Measurements from ENCODE around the gene STAT2. TPM values are rescaled to one million over a fixed set of nuclear protein-coding genes. Genes with fewer than 3 reads are reported as not detected.
A peak's percentile ranks its signal among the peaks of the same experiment; 100 is the strongest.
"Not testable (repeated sequence)": the region's sequence is repeated elsewhere in the genome, so short reads cannot be mapped to it uniquely, and the experiment has no call there.

The STAT2 gene
- total RNA-seq, 1 experiment from 2014 or later: 76.6 TPM

DNA sequence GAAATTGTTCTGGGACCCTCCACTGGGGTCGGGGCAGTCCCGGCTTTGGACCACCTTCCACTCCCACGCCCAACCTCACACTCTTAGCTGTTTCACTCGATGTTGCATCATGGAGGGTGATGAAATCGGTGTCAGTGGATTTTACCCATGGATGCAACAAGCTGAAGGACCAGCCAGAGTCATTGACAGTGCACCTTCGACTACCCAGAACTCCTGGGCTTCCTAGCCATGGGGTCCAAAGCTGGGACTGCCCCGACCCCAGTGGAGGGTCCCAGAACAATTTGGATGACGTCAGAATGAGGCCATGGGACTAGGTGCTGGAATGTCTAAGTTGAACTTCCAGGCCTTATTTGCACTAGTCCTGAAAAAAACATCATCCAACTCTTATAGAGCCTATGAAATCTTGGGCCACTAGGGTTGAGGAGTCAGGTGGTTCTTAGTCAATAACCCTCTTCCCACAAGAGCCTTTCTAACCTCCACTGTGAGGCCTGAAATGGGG is 22.1 kb downstream of the STAT2 start:
- CTCF ChIA-PET: no interaction called here
- H3F3A ChIP-seq (ENCODE audit: insufficient read depth, low read depth): peaks cover 31% of the 10 kb centered on the region
- no peaks in the 10 kb centered on the region for H3K9me3 ChIP-seq (ENCODE audit: insufficient read depth, low read depth)
- no peak for TF ChIP-seq EZH2 (IDR thresholded peaks at IDR 0.05; ENCODE audit: low read depth)
- TF ChIP-seq, protein P1, sequence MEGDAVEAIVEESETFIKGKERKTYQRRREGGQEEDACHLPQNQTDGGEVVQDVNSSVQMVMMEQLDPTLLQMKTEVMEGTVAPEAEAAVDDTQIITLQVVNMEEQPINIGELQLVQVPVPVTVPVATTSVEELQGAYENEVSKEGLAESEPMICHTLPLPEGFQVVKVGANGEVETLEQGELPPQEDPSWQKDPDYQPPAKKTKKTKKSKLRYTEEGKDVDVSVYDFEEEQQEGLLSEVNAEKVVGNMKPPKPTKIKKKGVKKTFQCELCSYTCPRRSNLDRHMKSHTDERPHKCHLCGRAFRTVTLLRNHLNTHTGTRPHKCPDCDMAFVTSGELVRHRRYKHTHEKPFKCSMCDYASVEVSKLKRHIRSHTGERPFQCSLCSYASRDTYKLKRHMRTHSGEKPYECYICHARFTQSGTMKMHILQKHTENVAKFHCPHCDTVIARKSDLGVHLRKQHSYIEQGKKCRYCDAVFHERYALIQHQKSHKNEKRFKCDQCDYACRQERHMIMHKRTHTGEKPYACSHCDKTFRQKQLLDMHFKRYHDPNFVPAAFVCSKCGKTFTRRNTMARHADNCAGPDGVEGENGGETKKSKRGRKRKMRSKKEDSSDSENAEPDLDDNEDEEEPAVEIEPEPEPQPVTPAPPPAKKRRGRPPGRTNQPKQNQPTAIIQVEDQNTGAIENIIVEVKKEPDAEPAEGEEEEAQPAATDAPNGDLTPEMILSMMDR (conservative IDR thresholded peaks at IDR 0.05): no peak
- no peaks in the 10 kb centered on the region for H3K27me3 ChIP-seq (ENCODE audit: insufficient read depth, low read depth)
- BruUV-seq (replicated peaks): no TSS peak
- POLR2A ChIA-PET (ENCODE audit: unreplicated experiment): interaction anchor here (0.6 to 0.7 kb wide), 2 partner anchors 52 to 296 kb away, joined by 3 to 4 read pairs; no protein-coding TSS in a partner anchor
- no peaks in the 10 kb centered on the region for H4K20me1 ChIP-seq (ENCODE audit: insufficient read depth)
- intact Hi-C loops (cut with micrococcal nuclease; ENCODE audit: unreplicated experiment): no loop called here
- H2AFZ ChIP-seq: no peak overlapping the region
- peak overlapping the region; percentile 47 for H3K4me2 ChIP-seq
- H3K4me1 ChIP-seq (replicated peaks; ENCODE audit: insufficient read depth): peaks cover 34% of the 10 kb centered on the region
- no peaks in the 10 kb centered on the region for H3K9me2 ChIP-seq (ENCODE audit: insufficient read depth)
- no peaks in the 10 kb centered on the region for H3K36me3 ChIP-seq (ENCODE audit: low read depth)
- no peak for DNase-seq
- peaks cover 8% of the 10 kb centered on the region for H3K79me2 ChIP-seq (ENCODE audit: low read depth)
- peak overlapping the region; percentile 48 for H3K27ac ChIP-seq
- no peak overlapping the region for H3K4me3 ChIP-seq

DNA sequence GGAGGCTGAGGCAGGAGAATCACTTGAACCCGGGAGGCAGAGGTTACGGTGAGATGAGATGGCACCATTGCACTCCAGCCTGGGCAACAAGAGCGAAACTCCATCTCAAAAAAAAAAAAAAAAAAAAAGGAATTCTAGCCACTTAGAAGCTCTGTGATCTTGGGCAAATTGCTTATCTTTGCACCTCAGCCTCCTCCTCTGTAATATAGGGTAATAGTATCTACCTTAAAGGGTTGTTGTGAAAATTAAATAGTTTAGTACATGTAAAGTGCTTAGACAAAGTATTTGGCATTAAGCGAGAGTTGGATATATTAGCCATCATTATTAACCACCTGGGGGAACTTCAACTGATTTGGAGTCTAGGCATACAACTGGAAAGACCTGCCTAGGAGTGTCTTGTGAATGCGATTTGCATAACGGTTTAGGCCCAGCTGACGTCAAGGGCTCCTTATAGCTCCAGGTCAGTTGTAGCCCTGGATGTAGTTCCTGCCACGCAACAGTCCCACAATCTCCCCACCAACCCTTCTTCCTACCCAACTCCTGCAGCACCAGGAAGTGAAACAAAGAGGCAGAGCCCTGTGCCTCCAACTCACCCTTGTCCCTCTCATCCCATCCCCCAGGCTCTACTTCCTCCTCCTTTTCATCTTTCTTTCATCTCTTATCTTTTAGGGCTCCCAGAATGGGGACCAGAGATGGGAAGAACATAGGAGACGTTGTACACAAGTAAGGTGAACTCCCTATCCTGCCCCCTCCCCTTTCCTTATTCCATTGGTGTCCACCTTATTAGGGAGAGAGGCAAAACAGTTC is 23.3 kb downstream of the STAT2 start:
- Histone ChIP-seq H4K20me1 (ENCODE audit: insufficient read depth) (no peaks in the 10 kb centered on the region), H3K4me3 (no peak overlapping the region), H3K4me2 (no peak overlapping the region), H3K79me2 (ENCODE audit: low read depth) (peaks cover 13% of the 10 kb centered on the region), H3K27ac (no peak overlapping the region), H3K4me1 (replicated peaks; ENCODE audit: insufficient read depth) (peaks cover 37% of the 10 kb centered on the region), H2AFZ (no peak overlapping the region), H3F3A (ENCODE audit: insufficient read depth, low read depth) (peaks cover 34% of the 10 kb centered on the region), H3K27me3 (ENCODE audit: insufficient read depth, low read depth) (no peaks in the 10 kb centered on the region), H3K9me3 (ENCODE audit: insufficient read depth, low read depth) (no peaks in the 10 kb centered on the region), H3K9me2 (ENCODE audit: insufficient read depth) (no peaks in the 10 kb centered on the region), H3K36me3 (ENCODE audit: low read depth) (no peaks in the 10 kb centered on the region)
- ChIA-PET POLR2A (ENCODE audit: unreplicated experiment) (interaction anchor here (0.7 kb wide), 1 partner anchor 297 kb away, joined by 4 read pairs; no protein-coding TSS in a partner anchor), CTCF (no interaction called here)
- BruUV-seq (replicated peaks): no TSS peak
- no peak for DNase-seq
- no peak for TF ChIP-seq EZH2 (IDR thresholded peaks at IDR 0.05; ENCODE audit: low read depth)
- TF ChIP-seq, protein P1 (conservative IDR thresholded peaks at IDR 0.05): no peak
- intact Hi-C loops (cut with micrococcal nuclease; ENCODE audit: unreplicated experiment): no loop called here

DNA sequence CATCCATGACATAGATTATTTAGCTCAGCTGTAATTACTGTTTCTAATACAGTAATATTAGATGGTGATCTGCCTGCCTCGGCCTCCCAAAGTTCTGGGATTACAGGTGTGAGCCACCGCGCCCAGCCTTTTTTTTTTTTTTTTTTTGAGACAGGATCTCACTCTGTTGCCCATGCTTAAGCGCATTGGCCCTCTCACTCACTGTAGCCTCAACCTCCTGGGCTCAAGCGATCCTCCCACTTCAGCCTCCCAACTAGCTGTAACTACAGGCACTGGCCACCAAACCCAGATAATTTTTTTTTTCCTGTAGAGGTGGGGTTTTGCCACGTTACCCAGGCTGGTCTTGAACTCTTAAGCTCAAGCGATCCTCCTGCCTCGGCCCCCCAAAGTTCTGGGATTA is 24.4 kb downstream of the STAT2 start:
- ChIA-PET POLR2A (ENCODE audit: unreplicated experiment) (interaction anchor here (0.6 kb wide), 1 partner anchor 129 kb away, joined by 6 read pairs; no protein-coding TSS in a partner anchor), CTCF (interaction anchor here (0.9 kb wide), 1 partner anchor 664 kb away, joined by 11 read pairs; no protein-coding TSS in a partner anchor)
- H3K4me1 ChIP-seq (replicated peaks; ENCODE audit: insufficient read depth): peaks cover 44% of the 10 kb centered on the region
- DNase-seq; H3K4me2 ChIP-seq; H3K9me3 ChIP-seq (ENCODE audit: insufficient read depth, low read depth); BruUV-seq (replicated peaks); H3K27me3 ChIP-seq (ENCODE audit: insufficient read depth, low read depth); intact Hi-C loops (cut with micrococcal nuclease; ENCODE audit: unreplicated experiment); H3K9me2 ChIP-seq (ENCODE audit: insufficient read depth); H3K4me3 ChIP-seq; H4K20me1 ChIP-seq (ENCODE audit: insufficient read depth); H3K27ac ChIP-seq; H2AFZ ChIP-seq; H3K36me3 ChIP-seq (ENCODE audit: low read depth): not testable (repeated sequence)
- H3F3A ChIP-seq (ENCODE audit: insufficient read depth, low read depth): peaks cover 43% of the 10 kb centered on the region
- H3K79me2 ChIP-seq (ENCODE audit: low read depth): peaks cover 13% of the 10 kb centered on the region

All from PC-9 (cell line).